Fibroblast of mammary gland (primary cell): ENCODE results near the gene TTLL5.

ENCODE experiments used
- DNase-seq: peaks from one replicate; pipeline ENCODE4 v3.0.0-alpha.2; 2010; ENCODE audit warnings: low read depth
- H3K4me3 ChIP-seq: 2 replicates; pipeline ENCODE4 v1.5.1; 2011; ENCODE audit warnings: low read depth, mild to moderate bottlenecking, low read length, moderate library complexity; ENCODE audit not compliant: control insufficient read depth
- TF ChIP-seq, protein P1 (sequence below): conservative IDR thresholded peaks from 2 replicates; pipeline ENCODE4 v1.5.1; 2011; ENCODE audit warnings: low read depth, low read length, inconsistent platforms; ENCODE audit not compliant: control insufficient read depth, insufficient read depth

TTLL5 gene

GRCh38 chr14:75821831-75822521 is 160.9 kb downstream of the TTLL5 start:
- H3K4me3 ChIP-seq = no peak overlapping the region
- TF ChIP-seq, protein P1, sequence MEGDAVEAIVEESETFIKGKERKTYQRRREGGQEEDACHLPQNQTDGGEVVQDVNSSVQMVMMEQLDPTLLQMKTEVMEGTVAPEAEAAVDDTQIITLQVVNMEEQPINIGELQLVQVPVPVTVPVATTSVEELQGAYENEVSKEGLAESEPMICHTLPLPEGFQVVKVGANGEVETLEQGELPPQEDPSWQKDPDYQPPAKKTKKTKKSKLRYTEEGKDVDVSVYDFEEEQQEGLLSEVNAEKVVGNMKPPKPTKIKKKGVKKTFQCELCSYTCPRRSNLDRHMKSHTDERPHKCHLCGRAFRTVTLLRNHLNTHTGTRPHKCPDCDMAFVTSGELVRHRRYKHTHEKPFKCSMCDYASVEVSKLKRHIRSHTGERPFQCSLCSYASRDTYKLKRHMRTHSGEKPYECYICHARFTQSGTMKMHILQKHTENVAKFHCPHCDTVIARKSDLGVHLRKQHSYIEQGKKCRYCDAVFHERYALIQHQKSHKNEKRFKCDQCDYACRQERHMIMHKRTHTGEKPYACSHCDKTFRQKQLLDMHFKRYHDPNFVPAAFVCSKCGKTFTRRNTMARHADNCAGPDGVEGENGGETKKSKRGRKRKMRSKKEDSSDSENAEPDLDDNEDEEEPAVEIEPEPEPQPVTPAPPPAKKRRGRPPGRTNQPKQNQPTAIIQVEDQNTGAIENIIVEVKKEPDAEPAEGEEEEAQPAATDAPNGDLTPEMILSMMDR = no peak
- DNase-seq = peak; percentile 74

DNA sequence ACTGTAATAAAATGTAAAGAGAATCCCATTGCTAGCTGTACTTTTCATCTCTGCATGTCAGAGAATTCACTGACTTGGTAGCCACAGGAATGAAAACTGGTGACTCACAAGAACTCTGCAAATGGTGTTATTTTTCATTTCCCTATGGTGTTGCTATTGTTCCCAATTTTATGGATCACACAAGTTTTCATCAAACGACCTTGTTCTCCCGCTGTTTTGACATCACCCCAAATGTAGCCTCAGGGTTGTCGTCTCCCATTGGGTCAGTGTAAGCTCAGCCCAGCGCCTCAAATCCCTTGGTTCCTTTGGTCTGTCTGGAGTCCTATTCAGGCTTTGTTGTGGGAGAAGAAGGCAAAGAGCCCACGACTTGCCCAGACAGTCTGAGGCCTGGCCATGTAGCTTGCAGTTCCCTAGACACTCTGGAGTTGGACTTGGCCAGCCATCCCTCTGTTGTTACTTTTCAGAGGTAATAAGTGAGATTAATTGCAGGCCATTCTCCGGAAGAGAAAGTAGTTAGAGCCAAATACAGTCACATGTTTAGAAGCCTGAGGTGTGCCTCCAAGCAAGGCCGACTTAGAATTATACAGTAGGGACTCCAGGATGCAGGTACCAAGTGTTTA is 161.6 kb downstream of the TTLL5 start:
- DNase-seq = peak; percentile 88
- no peak overlapping the region for H3K4me3 ChIP-seq
- TF ChIP-seq, protein P1 = no peak

DNA sequence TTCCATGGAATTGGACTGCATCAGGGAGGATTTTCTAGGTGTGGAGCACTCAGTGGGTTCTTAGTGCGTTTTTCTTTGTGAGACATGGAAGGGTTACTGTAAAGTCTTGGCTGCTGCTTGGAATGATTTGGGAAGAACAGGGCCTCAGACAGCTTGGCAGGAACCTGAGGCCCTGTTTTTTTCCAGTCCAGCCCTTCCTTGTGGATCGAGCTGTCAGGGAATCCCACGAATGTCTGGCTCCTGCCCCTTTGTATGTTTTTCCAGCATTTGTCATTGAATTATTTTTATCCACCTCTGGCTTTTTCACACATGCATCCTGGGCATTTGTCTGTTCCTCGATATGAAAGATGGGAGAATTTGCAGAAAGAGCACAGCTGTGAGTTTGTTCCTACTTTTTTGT is 162.3 kb downstream of the TTLL5 start:
- no peak overlapping the region for H3K4me3 ChIP-seq
- TF ChIP-seq, protein P1 = no peak
- DNase-seq = peak; percentile 56

DNA sequence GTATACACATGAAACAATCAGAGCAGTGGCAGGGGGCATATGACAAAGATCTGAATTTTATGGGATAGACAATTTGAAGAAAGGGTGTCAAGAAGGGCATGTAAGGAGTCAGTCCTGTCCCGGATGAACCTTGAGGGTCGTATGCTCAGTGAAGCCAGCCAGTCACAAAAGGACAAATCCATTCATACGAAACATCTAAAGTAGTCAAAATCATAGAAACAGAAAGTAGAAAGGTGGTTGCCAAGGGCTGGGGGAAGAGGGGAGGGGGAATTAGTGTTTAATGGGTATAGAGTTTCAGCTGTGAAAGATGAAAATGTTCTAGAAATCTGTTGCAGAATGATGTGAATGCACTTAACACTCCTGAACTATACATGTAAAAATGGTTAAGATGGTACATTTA is 163.3 kb downstream of the TTLL5 start:
- DNase-seq = no peak
- no peak overlapping the region for H3K4me3 ChIP-seq
- TF ChIP-seq, protein P1 = no peak

- H3K4me3 ChIP-seq = no peak overlapping the region
- TF ChIP-seq, protein P1 = no peak
- peak; percentile 73 for DNase-seq
Observed at GRCh38 chr14:75825147-75825592, 164.1 kb downstream of the TTLL5 start.

DNA sequence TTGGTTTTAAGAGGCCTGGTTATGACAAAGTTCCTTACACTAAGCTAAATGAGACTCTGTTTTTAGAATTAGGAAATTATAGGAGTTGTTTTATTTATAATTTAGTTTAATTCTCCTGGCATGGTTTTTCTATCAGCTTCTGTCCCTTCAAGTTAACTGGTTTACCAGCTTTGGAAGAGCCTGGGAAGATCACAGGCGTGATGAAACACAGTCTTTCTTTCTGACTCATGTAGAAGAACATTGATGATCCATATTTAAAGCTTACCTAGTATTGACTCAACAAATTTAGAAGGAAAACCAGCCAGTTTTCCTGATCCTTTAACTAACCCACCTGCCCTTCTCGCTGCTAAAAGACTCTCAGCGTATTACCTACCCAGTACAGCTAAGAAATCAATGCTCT is 165.6 kb downstream of the TTLL5 start:
- no peak overlapping the region for H3K4me3 ChIP-seq
- TF ChIP-seq, protein P1 = no peak
- peak; percentile 87 for DNase-seq
